Trophoblast cell (in vitro differentiated cells and primary cell): ENCODE measurements around the gene UBALD2.

Source experiments
- DNase-seq, 2 donors: peaks; one replicate each; pipeline ENCODE4 v3.0.0-alpha.2; 2016
- H2AFZ ChIP-seq: 2 replicates; pipeline ENCODE4 v1.6.1; 2013; ENCODE audit warnings: low read length, moderate library complexity, mild to moderate bottlenecking; ENCODE audit not compliant: insufficient read depth, poor library complexity
- H2AK5ac ChIP-seq: 2 replicates; pipeline ENCODE4 v1.6.1; 2013; ENCODE audit warnings: mild to moderate bottlenecking, low read length
- H2BK120ac ChIP-seq: 2 replicates; pipeline ENCODE4 v1.6.1; 2013; ENCODE audit warnings: low read length, mild to moderate bottlenecking, moderate library complexity; ENCODE audit not compliant: insufficient read depth, poor library complexity
- H2BK12ac ChIP-seq: 2 replicates; pipeline ENCODE4 v1.6.1; 2013; ENCODE audit warnings: mild to moderate bottlenecking, low read length, moderate library complexity
- H2BK5ac ChIP-seq: 2 replicates; pipeline ENCODE4 v1.6.1; 2013; ENCODE audit warnings: low read length, low read depth, moderate library complexity, mild to moderate bottlenecking; ENCODE audit not compliant: poor library complexity
- H3K14ac ChIP-seq: 2 replicates; pipeline ENCODE4 v1.6.1; 2013; ENCODE audit warnings: mild to moderate bottlenecking, low read length
- H3K18ac ChIP-seq: 2 replicates; pipeline ENCODE4 v1.6.1; 2013; ENCODE audit warnings: mild to moderate bottlenecking, low read length
- H3K23ac ChIP-seq: 2 replicates; pipeline ENCODE4 v1.6.1; 2013; ENCODE audit warnings: low read length
- H3K27ac ChIP-seq: 2 replicates; pipeline ENCODE4 v1.5.1; 2013; ENCODE audit warnings: low read depth, mild to moderate bottlenecking, inconsistent platforms, low read length, moderate library complexity
- H3K27me3 ChIP-seq: 2 replicates; pipeline ENCODE4 v1.6.1; 2013; ENCODE audit warnings: inconsistent platforms, mild to moderate bottlenecking, low read length, moderate library complexity; ENCODE audit not compliant: insufficient read depth
- H3K36me3 ChIP-seq, 2 experiments: 1 replicate in 1 of 2; 2 replicates in 1 of 2; pipeline ENCODE4 v1.6.1; 2013; ENCODE audit warnings: low read length in 2 of 2, mild to moderate bottlenecking in 2 of 2, moderate library complexity in 1 of 2; ENCODE audit not compliant: insufficient read depth in 2 of 2, control insufficient read depth in 1 of 2
- H3K4ac ChIP-seq: 2 replicates; pipeline ENCODE4 v1.6.1; 2013; ENCODE audit warnings: low read depth, mild to moderate bottlenecking, low read length, moderate library complexity
- H3K4me1 ChIP-seq, 2 experiments: 1 replicate in 1 of 2; 2 replicates in 1 of 2; pipeline ENCODE4 v1.6.1; 2013; ENCODE audit warnings: low read length in 2 of 2, mild to moderate bottlenecking in 2 of 2, moderate library complexity in 1 of 2; ENCODE audit not compliant: insufficient read depth in 2 of 2, control insufficient read depth in 1 of 2
- H3K4me2 ChIP-seq: 2 replicates; pipeline ENCODE4 v1.6.1; 2013; ENCODE audit warnings: inconsistent platforms, mild to moderate bottlenecking, low read length, moderate library complexity
- H3K4me3 ChIP-seq: 2 replicates; pipeline ENCODE4 v1.5.1; 2013; ENCODE audit warnings: mild to moderate bottlenecking, low read depth, low read length, inconsistent platforms
- H3K79me1 ChIP-seq: one replicate; pipeline ENCODE4 v1.6.1; 2013; ENCODE audit warnings: low read length
- H3K79me2 ChIP-seq: 2 replicates; pipeline ENCODE4 v1.6.1; 2013; ENCODE audit warnings: low read length, mild to moderate bottlenecking; ENCODE audit not compliant: control insufficient read depth, insufficient read depth, poor library complexity
- H3K9ac ChIP-seq: 2 replicates; pipeline ENCODE4 v1.6.1; 2013; ENCODE audit warnings: mild to moderate bottlenecking, low read length
- H3K9me3 ChIP-seq: 2 replicates; pipeline ENCODE4 v1.6.1; 2013; ENCODE audit warnings: low read depth, mild to moderate bottlenecking, control low read depth, inconsistent platforms, low read length; ENCODE audit not compliant: insufficient read depth
- H4K12ac ChIP-seq: 2 replicates; pipeline ENCODE4 v1.6.1; 2013; ENCODE audit warnings: low read depth, mild to moderate bottlenecking, low read length, moderate library complexity
- H4K8ac ChIP-seq: 2 replicates; pipeline ENCODE4 v1.6.1; 2013; ENCODE audit warnings: low read depth, mild to moderate bottlenecking, low read length, moderate library complexity
- H4K91ac ChIP-seq: one replicate; pipeline ENCODE4 v1.6.1; 2013; ENCODE audit warnings: low read depth, mild to moderate bottlenecking, low read length, moderate library complexity
- WGBS: extraction: QIAGEN DNeasy Blood & Tissue Kit; methylation state at CpG from one replicate; pipeline ENCODE4 v1.1.7; 2013; ENCODE audit warnings: missing lambda C conversion rate; ENCODE audit not compliant: insufficient read length, insufficient coverage; ENCODE audit errors: extremely low coverage; 5-methylcytosine and 5-hydroxymethylcytosine counted together

The UBALD2 gene

GRCh38 chr17:76307966-76308338 is 42.8 kb downstream of the UBALD2 start, which contains the start of gene QRICH2:
Gene QRICH2 (minus strand): TSS chr17:76308276. CDS start chr17:76307998, 278 bp downstream.
- H3K14ac ChIP-seq = no peak within 1 kb of the TSS
- no peak within 1 kb of the TSS for H4K12ac ChIP-seq
- no peak within 1 kb of the TSS for H3K23ac ChIP-seq
- H2BK120ac ChIP-seq = no peak within 1 kb of the TSS
- no peak within 1 kb of the TSS for H2AFZ ChIP-seq
- no peak for DNase-seq
- H3K9me3 ChIP-seq = no peaks in the 10 kb centered on the region
- H4K91ac ChIP-seq = no peak within 1 kb of the TSS
- H3K79me1 ChIP-seq = no peaks in the 10 kb centered on the region
- no peak within 1 kb of the TSS for H3K4me2 ChIP-seq
- no peak within 1 kb of the TSS for H3K4ac ChIP-seq
- H3K18ac ChIP-seq = no peak within 1 kb of the TSS
- peaks cover 12 to 19% of the 10 kb centered on the region in 2 experiments for H3K36me3 ChIP-seq
- no peak within 1 kb of the TSS for H3K4me3 ChIP-seq
- no peaks in the 10 kb centered on the region for H3K27me3 ChIP-seq
- H3K9ac ChIP-seq = no peak within 1 kb of the TSS
- no peak within 1 kb of the TSS for H2BK5ac ChIP-seq
- no CpG with 5 or more reads among the region's 44 CpGs for WGBS
- no peak within 1 kb of the TSS for H3K27ac ChIP-seq
- H3K4me1 ChIP-seq = no peaks in the 10 kb centered on the region
- H2BK12ac ChIP-seq = no peak within 1 kb of the TSS
- no peak within 1 kb of the TSS for H4K8ac ChIP-seq
- H3K79me2 ChIP-seq = no peaks in the 10 kb centered on the region
- H2AK5ac ChIP-seq = no peak within 1 kb of the TSS

- Histone ChIP-seq H4K8ac (no peak overlapping the region), H3K79me2 (no peaks in the 10 kb centered on the region), H3K4me2 (no peak overlapping the region), H3K27ac (no peak overlapping the region), H3K27me3 (no peaks in the 10 kb centered on the region), H3K9me3 (no peaks in the 10 kb centered on the region), H3K4me1 (no peaks in the 10 kb centered on the region), H3K4me3 (no peak overlapping the region), H2BK120ac (no peak overlapping the region), H3K18ac (no peak overlapping the region), H3K36me3 (peaks cover 12 to 26% of the 10 kb centered on the region in 2 experiments), H3K23ac (no peak overlapping the region), H4K91ac (no peak overlapping the region), H4K12ac (no peak overlapping the region), H2BK12ac (no peak overlapping the region), H3K4ac (no peak overlapping the region), H3K9ac (no peak overlapping the region), H3K79me1 (no peaks in the 10 kb centered on the region), H2AFZ (no peak overlapping the region), H2AK5ac (no peak overlapping the region), H2BK5ac (no peak overlapping the region), H3K14ac (no peak overlapping the region)
- DNase-seq = no peak
- WGBS = no CpG with 5 or more reads among the region's 4 CpGs
These were observed 44.3 kb downstream of the UBALD2 start for GRCh38 chr17:76309461-76309860.

- Histone ChIP-seq H3K9me3 (no peaks in the 10 kb centered on the region), H2AK5ac (no peak overlapping the region), H4K12ac (no peak overlapping the region), H4K8ac (no peak overlapping the region), H4K91ac (no peak overlapping the region), H3K4me1 (no peaks in the 10 kb centered on the region), H2BK5ac (no peak overlapping the region), H3K79me1 (no peaks in the 10 kb centered on the region), H3K18ac (no peak overlapping the region), H3K27me3 (no peaks in the 10 kb centered on the region), H3K36me3 (peaks cover 7 to 23% of the 10 kb centered on the region in 2 experiments), H3K23ac (no peak overlapping the region), H2AFZ (no peak overlapping the region), H3K4me2 (no peak overlapping the region), H2BK120ac (no peak overlapping the region), H3K79me2 (no peaks in the 10 kb centered on the region), H2BK12ac (no peak overlapping the region), H3K4ac (no peak overlapping the region), H3K9ac (no peak overlapping the region), H3K14ac (no peak overlapping the region), H3K27ac (no peak overlapping the region), H3K4me3 (no peak overlapping the region)
- WGBS = no CpG with 5 or more reads among the region's 9 CpGs
- DNase-seq = no peak
These were observed 47.6 kb downstream of the UBALD2 start for GRCh38 chr17:76312735-76313134.

- Histone ChIP-seq H3K18ac (no peak overlapping the region), H3K79me1 (no peaks in the 10 kb centered on the region)
These were observed 49.5 kb downstream of the UBALD2 start for GRCh38 chr17:76314392-76315227.

More at GRCh38 chr17:76314392-76315227, 49.5 kb downstream of the UBALD2 start:
- peak; percentile 32 to 51 for DNase-seq
- H3K27ac ChIP-seq = no peak overlapping the region
- no peak overlapping the region for H2AFZ ChIP-seq
- H4K12ac ChIP-seq = no peak overlapping the region
- no peak overlapping the region for H3K9ac ChIP-seq
- H3K79me2 ChIP-seq = no peaks in the 10 kb centered on the region
- no peak overlapping the region for H4K91ac ChIP-seq
- H3K4ac ChIP-seq = no peak overlapping the region
- H2BK12ac ChIP-seq = no peak overlapping the region
- no peak overlapping the region for H2AK5ac ChIP-seq
- no CpG with 5 or more reads among the region's 15 CpGs for WGBS
- no peaks in the 10 kb centered on the region for H3K4me1 ChIP-seq
- no peaks in the 10 kb centered on the region for H3K9me3 ChIP-seq
- H3K4me3 ChIP-seq = no peak overlapping the region
- H3K4me2 ChIP-seq = no peak overlapping the region
- H3K36me3 ChIP-seq = peaks cover 8 to 20% of the 10 kb centered on the region in 2 experiments
- no peaks in the 10 kb centered on the region for H3K27me3 ChIP-seq
- no peak overlapping the region for H2BK120ac ChIP-seq
- H3K23ac ChIP-seq = no peak overlapping the region
- no peak overlapping the region for H4K8ac ChIP-seq
- H3K14ac ChIP-seq = no peak overlapping the region
- H2BK5ac ChIP-seq = no peak overlapping the region
